Raji (cell line): ENCODE data around the gene ITGA11.

Experiments
- POLR2A ChIP-seq: IDR thresholded peaks from 2 replicates; pipeline ENCODE4 v1.6.1; 2011; ENCODE audit warnings: low read depth, low read length, control low read depth; ENCODE audit not compliant: insufficient read depth

Gene ITGA11

DNA sequence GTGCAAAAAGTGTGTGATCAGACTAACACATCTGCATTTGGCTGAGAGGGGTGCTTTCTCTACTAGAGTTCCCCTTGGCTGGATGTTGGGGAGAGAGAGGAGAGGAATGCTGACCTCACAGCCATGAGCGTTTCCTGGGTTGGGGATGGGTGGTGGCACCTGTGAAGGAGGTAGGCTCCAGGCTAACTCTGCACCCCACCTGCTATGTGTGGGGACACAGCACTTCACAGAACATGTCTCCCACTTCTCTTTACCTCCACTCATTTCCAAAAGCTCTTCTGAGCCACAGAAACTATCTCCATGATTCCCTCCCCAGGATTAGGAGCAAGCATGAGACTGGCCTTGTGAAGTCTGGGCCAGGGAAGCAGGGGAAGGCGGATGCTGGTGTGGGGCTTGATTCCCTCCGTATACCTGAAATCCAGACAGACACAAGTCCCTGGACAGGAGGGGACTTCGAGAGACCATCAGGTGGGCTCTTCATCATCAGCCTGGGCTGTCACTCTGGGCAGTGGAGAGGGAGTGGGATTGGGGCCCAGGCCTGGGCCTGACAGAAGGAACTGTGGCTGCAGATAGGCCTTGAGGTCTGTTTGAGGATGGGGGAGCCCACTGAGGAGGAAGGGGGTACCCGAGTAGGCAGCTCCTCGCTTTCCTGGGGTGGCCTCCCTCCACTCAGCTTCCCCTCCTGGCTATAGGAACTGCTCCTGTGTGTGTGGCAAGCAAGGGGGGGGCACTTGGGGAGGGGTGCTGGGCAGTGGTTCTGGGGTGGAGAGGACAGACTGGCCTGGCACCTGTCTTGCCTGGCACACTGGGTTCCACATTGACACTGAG is 113.7 kb downstream of the ITGA11 start:
- TF ChIP-seq POLR2A: no peak

DNA sequence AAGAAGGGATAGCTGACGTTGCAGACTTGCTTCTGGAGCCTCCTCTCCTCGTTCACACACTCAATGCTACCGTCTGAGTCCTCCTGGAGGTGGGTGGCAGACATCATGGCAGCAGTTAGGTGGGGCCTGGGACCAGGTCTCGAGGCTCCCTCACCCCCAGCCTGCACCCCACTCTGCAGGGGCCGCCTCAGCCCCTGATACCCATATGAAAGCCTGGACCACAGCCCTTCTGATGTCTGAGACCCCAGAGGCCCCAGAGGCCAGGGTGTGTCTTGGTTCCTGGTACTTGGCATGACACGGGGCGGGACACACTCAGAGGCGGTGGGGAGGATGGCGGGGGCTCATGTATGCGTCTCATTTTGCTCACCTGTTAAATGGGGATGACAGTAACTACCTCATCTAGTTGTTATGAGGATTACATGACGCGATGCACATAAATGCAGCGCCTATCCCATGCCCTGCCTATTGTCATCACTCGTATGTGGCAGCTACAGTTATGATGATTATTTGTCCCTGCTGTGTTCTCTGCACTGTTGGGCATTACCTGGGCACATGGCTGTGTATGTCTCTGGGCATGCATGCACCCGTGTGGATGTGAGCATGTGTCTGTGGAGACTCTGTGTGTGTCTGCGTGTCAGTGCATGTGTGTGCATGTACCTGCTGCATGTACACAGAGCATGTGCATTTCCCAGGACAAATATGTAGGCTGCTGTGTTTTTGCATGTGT is 114.5 kb downstream of the ITGA11 start:
- no peak for TF ChIP-seq POLR2A

GRCh38 chr15:68316061-68316804 is 115.7 kb downstream of the ITGA11 start:
- no peak for TF ChIP-seq POLR2A

DNA sequence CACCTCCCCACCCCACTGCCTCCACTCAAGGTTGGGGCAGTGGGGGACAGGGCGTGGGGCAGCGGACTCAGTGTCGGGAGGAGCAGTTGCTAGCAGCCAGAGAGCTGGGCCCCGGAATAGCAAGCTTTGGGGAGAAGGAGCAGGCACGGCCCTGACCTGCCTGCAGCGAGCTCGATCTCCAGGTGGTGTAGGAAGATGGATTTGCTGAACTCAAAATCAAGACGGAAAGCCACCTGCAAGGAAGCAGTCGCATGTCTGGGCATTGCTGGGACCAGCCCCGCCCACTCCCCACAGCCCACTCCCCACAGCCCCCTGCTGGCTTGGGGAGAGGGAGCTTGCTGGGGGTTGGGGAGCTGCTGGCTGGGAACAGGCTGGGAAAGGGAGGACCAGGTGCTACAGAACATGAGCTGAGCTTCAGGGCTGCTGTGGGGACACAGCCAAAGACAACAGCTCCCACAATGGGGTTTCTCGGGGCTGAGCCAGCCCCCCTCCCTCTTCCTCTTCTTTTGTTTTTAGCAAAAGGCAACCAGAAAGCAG is 116.4 kb downstream of the ITGA11 start:
- TF ChIP-seq POLR2A: no peak

- no peak for TF ChIP-seq POLR2A
Observed at GRCh38 chr15:68315035-68315434, 116.9 kb downstream of the ITGA11 start.

DNA sequence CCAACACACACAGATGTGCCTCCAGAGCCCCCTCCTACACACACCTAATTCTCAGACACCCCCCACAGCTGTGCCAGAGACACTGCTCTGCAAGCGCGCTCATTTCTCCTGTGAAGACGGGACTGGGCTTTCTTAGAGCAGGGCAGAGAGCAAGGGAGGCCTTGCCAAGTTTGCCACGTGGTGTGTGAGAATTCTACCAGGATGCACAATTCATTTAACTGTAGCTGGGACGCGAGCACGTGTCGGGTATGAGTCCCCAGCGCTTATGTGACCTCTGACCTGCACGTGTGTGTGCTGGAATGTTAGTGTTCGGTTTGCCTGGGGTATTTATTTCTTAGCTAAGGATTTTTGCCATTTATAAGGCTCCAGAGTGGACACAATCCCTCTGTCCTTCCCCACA is 117.4 kb downstream of the ITGA11 start:
- no peak for TF ChIP-seq POLR2A

GRCh38 chr15:68313501-68314410 is 118.2 kb downstream of the ITGA11 start:
- no peak for TF ChIP-seq POLR2A

- TF ChIP-seq POLR2A: no peak
Observed at GRCh38 chr15:68312701-68313204, 119.2 kb downstream of the ITGA11 start.

- TF ChIP-seq POLR2A: no peak
Observed at GRCh38 chr15:68311859-68312557, 120.0 kb downstream of the ITGA11 start.

DNA sequence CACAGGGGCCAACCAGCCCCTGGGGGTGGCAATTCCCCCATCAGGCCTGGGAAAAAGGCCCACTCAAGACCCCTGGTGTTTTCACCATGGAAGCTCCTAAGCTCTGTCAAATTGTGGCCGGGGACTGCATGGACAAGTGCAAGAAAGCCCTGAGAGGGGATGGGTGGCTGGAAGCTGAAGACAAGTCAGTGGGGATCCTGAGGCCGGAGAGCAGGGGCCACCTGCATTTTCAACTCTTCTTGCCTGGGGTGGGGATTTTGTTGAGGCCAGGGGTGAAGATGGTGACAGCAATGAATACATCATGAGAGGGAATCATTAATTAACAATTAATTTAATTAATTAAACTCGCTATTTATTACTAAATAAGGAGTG is 120.5 kb downstream of the ITGA11 start:
- TF ChIP-seq POLR2A: no peak

GRCh38 chr15:68310804-68311463 is 121.0 kb downstream of the ITGA11 start:
- TF ChIP-seq POLR2A: no peak

DNA sequence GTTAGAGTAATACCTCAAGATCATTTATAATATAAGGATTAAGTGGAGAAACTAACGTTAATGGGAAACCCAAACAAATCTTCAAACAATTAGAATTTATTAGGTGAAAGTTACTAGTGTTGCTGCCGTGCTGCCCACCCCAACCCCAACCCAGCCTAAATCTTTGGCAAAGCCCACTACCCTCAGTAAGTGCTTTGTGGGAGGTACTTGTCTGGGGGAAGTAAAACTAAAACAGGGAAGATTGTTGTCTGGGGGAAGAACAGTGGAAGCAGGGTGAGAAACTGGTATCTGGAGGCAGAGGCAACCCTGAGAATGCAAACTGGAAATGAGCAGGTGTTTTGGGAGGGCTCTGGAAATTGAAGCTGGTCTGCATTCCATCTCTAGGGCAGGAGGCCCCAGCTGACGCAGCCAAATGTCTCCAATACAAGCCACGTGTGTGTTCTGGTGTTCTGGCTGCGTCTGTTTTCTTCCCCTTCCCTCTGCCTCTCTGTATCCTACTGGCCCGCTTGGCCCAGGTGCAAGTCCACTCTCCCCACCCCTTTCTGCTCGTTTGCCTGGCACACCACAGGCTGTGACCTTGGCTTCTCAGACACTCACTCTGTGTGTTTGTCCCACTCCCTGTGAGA is 121.7 kb downstream of the ITGA11 start:
- no peak for TF ChIP-seq POLR2A

DNA sequence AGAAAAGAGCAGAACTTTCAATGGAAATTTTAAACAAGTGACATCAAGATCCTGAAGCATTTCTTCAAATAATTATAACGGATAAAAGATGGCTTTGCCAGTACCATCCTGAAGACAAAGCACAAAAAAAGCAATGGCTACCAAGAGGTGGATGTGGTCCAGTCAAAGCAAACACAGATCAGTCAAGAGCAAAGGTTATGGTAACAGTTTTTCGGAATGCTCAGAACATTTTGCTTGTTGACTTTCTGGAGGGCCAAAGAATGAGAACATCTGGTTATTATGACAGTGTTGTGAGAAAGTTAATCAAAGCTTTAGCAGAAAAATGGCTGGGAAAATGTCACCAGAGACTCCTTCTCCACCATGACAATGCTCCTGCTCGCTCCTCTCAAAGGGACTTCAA is 122.9 kb downstream of the ITGA11 start:
- no peak for TF ChIP-seq POLR2A
